Body of pancreas (tissue), 4 donors: ENCODE results near the gene GMPPB. TPM values are rescaled to one million over a fixed set of nuclear protein-coding genes. Genes with fewer than 3 reads are reported as not detected.

Source experiments
- ATAC-seq: fragments of 150-250 bp; one replicate; pipeline ENCODE4 v1.9.1; 2016
- DNase-seq, 4 donors: peaks; one replicate each; pipeline ENCODE4 v3.0.0-alpha.2; 2019
- H3K27ac ChIP-seq, 4 donors: fragments of 200-600 bp; sonication (generic); 1 replicate in 3 of 4; 2 replicates in 1 of 4; pipeline versions ENCODE4 v1.5.1 to v1.6.1; 2016 to 2019; ENCODE audit warnings: mild to moderate bottlenecking in 1 of 4, mixed read lengths in 1 of 4, moderate library complexity in 1 of 4
- H3K27me3 ChIP-seq, 2 donors: fragments of 200-600 bp; sonication (generic); one replicate each; pipeline ENCODE4 v1.6.0; 2016; ENCODE audit warnings: mild to moderate bottlenecking in 1 of 2
- H3K36me3 ChIP-seq, 2 donors: fragments of 200-600 bp; sonication (generic); replicated peaks in 1 of 2; 2 replicates each; pipeline ENCODE4 v1.5.1; 2016; ENCODE audit warnings: low read depth in 2 of 2; ENCODE audit not compliant: insufficient read depth in 1 of 2
- H3K4me1 ChIP-seq: fragments of 200-600 bp; sonication (generic); one replicate; pipeline ENCODE4 v1.6.0; 2016
- H3K4me3 ChIP-seq, 2 donors: fragments of 200-600 bp; sonication (generic); 1 replicate in 1 of 2; 2 replicates in 1 of 2; pipeline ENCODE4 v1.5.1; 2016 to 2019
- H3K9me3 ChIP-seq, 3 donors: fragments of 200-600 bp; sonication (generic); 1 replicate in 2 of 3; 2 replicates in 1 of 3; pipeline ENCODE4 v1.5.1; 2016
- CTCF ChIP-seq, 7 experiments: fragments of 450-650 bp in 4 of 7; fragments of 200-600 bp in 3 of 7; sonication (generic) in 3 of 7; IDR thresholded peaks; one replicate each; pipeline ENCODE4 v1.5.1; 2016 to 2019; ENCODE audit warnings: antibody characterized with exemption in 7 of 7
- POLR2A ChIP-seq, 3 donors: fragments of 450-650 bp; IDR thresholded peaks; one replicate each; pipeline ENCODE4 v1.6.1; 2016; ENCODE audit warnings: antibody characterized with exemption in 3 of 3, mild to moderate bottlenecking in 2 of 3
- WGBS, 2 donors: methylation state at CpG; one replicate each; pipeline ENCODE4 v1.1.5; 2017; 5-methylcytosine and 5-hydroxymethylcytosine counted together
- intact Hi-C: fragments of 100-400 bp; cut with DNase I; formaldehyde crosslinking; loops from one replicate; pipeline ENCODE4 v1.15.1; 2023
- total RNA-seq, 2 donors: library from RNA; depleted of rRNA; stranded (reverse); fragments of >200 nt; gene quantifications; one replicate each; pipeline ENCODE4 v1.1.0, GENCODE V29; 2016

GMPPB gene
- 10 to 100 TPM; 36.3 to 43.8 TPM for total RNA-seq

DNA sequence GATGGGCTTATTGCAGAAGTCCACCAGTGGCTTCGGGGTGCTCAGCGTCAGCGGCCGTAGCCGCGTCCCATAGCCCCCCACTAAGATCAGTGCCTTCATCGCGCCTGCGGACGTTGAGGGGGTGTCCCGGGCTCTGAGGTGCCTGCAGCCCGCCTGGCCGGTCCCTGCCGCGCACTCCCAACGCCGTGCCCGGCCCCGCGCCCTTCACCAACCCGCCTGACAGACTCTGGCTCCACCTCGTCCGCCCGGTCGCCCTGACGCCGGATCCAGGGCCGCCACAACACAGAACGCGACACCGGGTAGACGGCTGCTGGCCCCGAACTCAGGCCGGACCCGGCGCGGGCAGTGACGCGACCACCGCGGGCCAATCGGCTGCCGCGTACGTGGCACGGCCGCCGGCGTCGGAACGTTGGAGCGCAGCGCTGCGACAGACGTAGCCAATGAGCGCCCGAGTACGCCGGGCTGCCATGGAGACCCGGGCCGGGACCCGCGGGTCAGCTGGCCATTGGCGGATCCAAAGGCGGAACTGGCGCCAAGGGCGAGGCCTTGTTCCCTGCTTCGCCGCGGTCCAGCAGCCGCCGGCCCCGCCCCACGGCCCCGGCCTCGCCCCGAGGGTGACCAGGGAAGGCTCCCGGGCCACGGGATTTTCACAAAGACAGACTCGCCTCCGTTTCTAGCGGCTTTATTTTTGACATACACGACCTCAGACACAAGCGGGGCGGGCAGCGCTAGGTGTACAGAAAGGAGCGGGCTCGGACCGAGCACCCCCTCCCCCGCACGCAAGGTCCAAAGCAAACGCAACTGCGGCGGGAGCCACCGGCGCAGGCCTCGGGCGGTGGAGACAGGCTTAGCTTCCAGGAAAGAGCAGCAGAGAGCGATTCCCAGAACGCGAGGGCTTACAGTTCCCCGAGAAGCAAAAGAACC lies at the start of gene GMPPB:
Gene GMPPB, minus strand, starts transcription at position 324 of the 924 bp plus-strand sequence. Its CDS starts 225 bp downstream, at position 99.
- DNase-seq, result peak; percentile 98 to 99 (median 98)
- intact Hi-C loops, result no loop called here
- H3K4me3 ChIP-seq, result peak within 1 kb of the TSS; percentile 80 to 91
- H3K27me3 ChIP-seq, result no peaks in the 10 kb centered on the region
- peak; percentile 90 for ATAC-seq
- no peaks in the 10 kb centered on the region for H3K9me3 ChIP-seq
- H3K4me1 ChIP-seq, result peaks cover 63% of the 10 kb centered on the region
- H3K27ac ChIP-seq, result peak within 1 kb of the TSS; percentile 88 to 99 (median 98)
- peaks cover 0 to 8% of the 10 kb centered on the region in 2 donors for H3K36me3 ChIP-seq
- peak; percentile 81 to 89 (median 87) for TF ChIP-seq POLR2A (IDR thresholded peaks at IDR 0.05)
- TF ChIP-seq CTCF (IDR thresholded peaks at IDR 0.05), result no peak
- 0 to 1% methylated on average over 1 to 102 of the region's 102 CpGs for WGBS, 2 donors

- intact Hi-C loops, result no loop called here
Observed at GRCh38 chr3:49772703-49773102, 49.0 kb upstream of the GMPPB start.

GRCh38 chr3:49771340-49771938 lies 47.7 kb upstream of the GMPPB start:
- DNase-seq (no peak), ATAC-seq (no peak)
- no peaks in the 10 kb centered on the region for H3K9me3 ChIP-seq
- TF ChIP-seq CTCF (IDR thresholded peaks at IDR 0.05), result no peak
- TF ChIP-seq POLR2A (IDR thresholded peaks at IDR 0.05), result no peak
- H3K4me1 ChIP-seq, result peaks cover 18% of the 10 kb centered on the region
- no peak overlapping the region for H3K4me3 ChIP-seq
- H3K27me3 ChIP-seq, result no peaks in the 10 kb centered on the region
- H3K27ac ChIP-seq, result no peak overlapping the region
- WGBS, 2 donors, result 79 to 81% methylated on average over 1 of the region's 1 CpG
- intact Hi-C loops, result no loop called here
- H3K36me3 ChIP-seq, result no peaks in the 10 kb centered on the region

More at GRCh38 chr3:49772703-49773102, 49.0 kb upstream of the GMPPB start:
- Histone ChIP-seq H3K4me3 (no peak overlapping the region), H3K36me3 (peaks cover 0 to 5% of the 10 kb centered on the region in 2 donors), H3K27me3 (no peaks in the 10 kb centered on the region), H3K4me1 (peaks cover 18% of the 10 kb centered on the region), H3K27ac (no peak overlapping the region), H3K9me3 (no peaks in the 10 kb centered on the region)
- TF ChIP-seq POLR2A (IDR thresholded peaks at IDR 0.05) (no peak), CTCF (IDR thresholded peaks at IDR 0.05) (no peak)
- no peak for DNase-seq
- 91 to 95% methylated on average over 2 of the region's 2 CpGs for WGBS, 2 donors
- ATAC-seq, result no peak

GRCh38 chr3:49769926-49770325 lies 46.2 kb upstream of the GMPPB start:
- TF ChIP-seq CTCF (IDR thresholded peaks at IDR 0.05) (no peak), POLR2A (IDR thresholded peaks at IDR 0.05) (no peak)
- peaks cover 15% of the 10 kb centered on the region for H3K4me1 ChIP-seq
- DNase-seq, result no peak

More at GRCh38 chr3:49769926-49770325, 46.2 kb upstream of the GMPPB start:
- no peaks in the 10 kb centered on the region for H3K36me3 ChIP-seq
- no peak overlapping the region for H3K4me3 ChIP-seq
- no peaks in the 10 kb centered on the region for H3K9me3 ChIP-seq
- intact Hi-C loops, result no loop called here
- ATAC-seq, result no peak
- no peaks in the 10 kb centered on the region for H3K27me3 ChIP-seq
- no peak overlapping the region for H3K27ac ChIP-seq
